GM23248 (cell line): ENCODE data around the gene SOX10. TPM values are rescaled to one million over a fixed set of nuclear protein-coding genes. Genes with fewer than 3 reads are reported as not detected.

Source experiments
- DNase-seq: peaks from one replicate; pipeline ENCODE4 v3.0.0-alpha.2; 2015
- H2AFZ ChIP-seq: fragments of 200-600 bp; sonication (generic); 2 replicates; pipeline ENCODE4 v1.6.1; 2016; ENCODE audit warnings: antibody characterized with exemption
- H3F3A ChIP-seq: fragments of 200-600 bp; sonication (generic); 2 replicates; pipeline ENCODE4 v1.6.1; 2016; ENCODE audit warnings: mild to moderate bottlenecking, antibody characterized with exemption, mixed run types; ENCODE audit not compliant: insufficient read depth
- H3K27ac ChIP-seq: fragments of 200-600 bp; sonication (generic); 2 replicates; pipeline ENCODE4 v1.5.1; 2016; ENCODE audit warnings: mild to moderate bottlenecking
- H3K27me3 ChIP-seq: fragments of 200-600 bp; sonication (generic); replicated peaks from 2 replicates; pipeline ENCODE4 v1.6.1; 2016; ENCODE audit warnings: mild to moderate bottlenecking; ENCODE audit not compliant: insufficient read depth
- H3K36me3 ChIP-seq: fragments of 200-600 bp; sonication (generic); 2 replicates; pipeline ENCODE4 v1.6.1; 2016; ENCODE audit warnings: low read depth, mild to moderate bottlenecking
- H3K4me1 ChIP-seq: fragments of 200-600 bp; sonication (generic); 2 replicates; pipeline ENCODE4 v1.6.1; 2016; ENCODE audit warnings: mild to moderate bottlenecking; ENCODE audit not compliant: insufficient read depth
- H3K4me2 ChIP-seq: fragments of 200-600 bp; sonication (generic); one replicate; pipeline ENCODE4 v1.6.1; 2016; ENCODE audit warnings: mild to moderate bottlenecking; ENCODE audit not compliant: unreplicated experiment
- H3K4me3 ChIP-seq: fragments of 200-600 bp; sonication (generic); 2 replicates; pipeline ENCODE4 v1.5.1; 2016; ENCODE audit warnings: mild to moderate bottlenecking
- H3K79me2 ChIP-seq: fragments of 200-600 bp; sonication (generic); 2 replicates; pipeline ENCODE4 v1.6.1; 2016; ENCODE audit warnings: mild to moderate bottlenecking; ENCODE audit not compliant: insufficient read depth
- H3K9ac ChIP-seq: fragments of 200-600 bp; sonication (generic); 2 replicates; pipeline ENCODE4 v1.6.1; 2016; ENCODE audit warnings: mild to moderate bottlenecking
- H3K9me2 ChIP-seq: fragments of 200-600 bp; sonication (generic); 2 replicates; pipeline ENCODE4 v1.6.1; 2016; ENCODE audit warnings: mixed run types, mild to moderate bottlenecking, moderate library complexity; ENCODE audit not compliant: insufficient read depth
- H3K9me3 ChIP-seq: fragments of 200-600 bp; sonication (generic); one replicate; pipeline ENCODE4 v1.6.1; 2017; ENCODE audit warnings: low read depth
- H4K20me1 ChIP-seq: fragments of 200-600 bp; sonication (generic); 2 replicates; pipeline ENCODE4 v1.6.0; 2016; ENCODE audit not compliant: insufficient read depth
- EZH2 ChIP-seq: fragments of 200-600 bp; sonication (generic); IDR thresholded peaks from 2 replicates; pipeline ENCODE4 v1.6.1; 2018; ENCODE audit warnings: antibody characterized with exemption, mild to moderate bottlenecking; ENCODE audit not compliant: insufficient read depth, poor library complexity, severe bottlenecking
- EZH2phosphoT487 ChIP-seq: fragments of 200-600 bp; sonication (generic); IDR thresholded peaks from 2 replicates; pipeline ENCODE4 v1.6.1; 2018; ENCODE audit warnings: antibody characterized with exemption, moderate library complexity, mild to moderate bottlenecking, low read depth; ENCODE audit not compliant: insufficient read depth
- WGBS, 2 experiments: methylation state at CpG; one replicate each; pipeline ENCODE4 v1.1.6; 2015 to 2017; ENCODE audit warnings: low lambda C conversion rate in 2 of 2, low coverage in 1 of 2; ENCODE audit errors: missing lambda C conversion rate in 2 of 2; 5-methylcytosine and 5-hydroxymethylcytosine counted together
- in situ Hi-C: fragments of 300-500 bp; cut with MboI; formaldehyde crosslinking; loops from 2 replicates; pipeline ENCODE4 v1.15.0; 2020
- microRNA-seq: library from miRNA; unstranded; fragments of <30 nt; microRNA quantifications from one replicate; pipeline ENCODE4, GENCODE V29; 2016; ENCODE audit warnings: borderline number of aligned reads
- polyA plus RNA-seq: library from polyadenylated mRNA; unstranded; fragments of >200 nt; fragmentation: Nextera tagmentation; extraction: Ambion mirVana; gene quantifications from 2 replicates; pipeline ENCODE4 v1.2.1, GENCODE V29; 2016
- total RNA-seq: library from RNA; depleted of rRNA; stranded (reverse); fragments of >200 nt; shearing (Covaris generic); gene quantifications from 2 replicates; pipeline ENCODE4 v1.2.3, GENCODE V29; 2014; rRNA removed

The SOX10 gene
- total and polyA plus RNA-seq, 2 experiments from 2014 or later, result not detected

DNA sequence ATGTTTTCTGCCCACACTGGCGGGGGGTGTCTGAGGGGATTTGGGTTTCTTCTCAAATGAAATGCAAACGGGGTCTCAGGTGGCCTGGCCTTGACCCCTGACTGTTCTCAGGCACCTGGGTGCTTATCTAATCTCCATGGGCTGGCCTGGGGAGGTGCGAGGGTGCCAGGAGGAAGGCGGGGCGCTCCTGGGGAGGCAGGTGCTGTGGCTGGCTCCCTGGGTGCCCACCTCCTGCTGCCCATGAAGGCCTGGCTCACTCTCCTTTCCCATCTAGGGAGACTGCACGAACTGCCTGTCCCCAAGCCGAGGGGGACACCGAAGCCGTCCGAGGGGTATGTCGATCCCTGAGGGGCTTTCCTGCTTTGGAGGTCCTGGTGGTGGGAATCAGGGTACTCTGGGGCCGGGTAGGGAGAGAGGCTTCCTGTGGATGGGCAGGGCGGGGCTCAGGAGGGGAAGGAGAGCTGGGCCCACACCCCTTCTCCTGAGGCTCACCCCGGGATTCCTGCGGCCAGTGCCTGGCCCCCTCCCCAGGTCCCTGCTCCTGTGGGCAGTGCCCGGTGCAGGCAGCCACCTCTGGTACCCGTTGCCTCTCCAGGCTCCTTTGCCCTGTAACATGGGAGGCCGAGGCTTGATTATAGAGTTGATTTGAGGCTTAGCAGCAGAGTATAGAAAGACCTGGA is 59.8 kb downstream of the SOX10 start:
- Histone ChIP-seq H3F3A (no peaks in the 10 kb centered on the region), H3K9me3 (no peaks in the 10 kb centered on the region), H3K79me2 (no peaks in the 10 kb centered on the region), H3K9ac (no peak overlapping the region), H2AFZ (no peak overlapping the region), H3K36me3 (peaks cover 18% of the 10 kb centered on the region), H3K27ac (no peak overlapping the region), H3K4me1 (no peaks in the 10 kb centered on the region), H3K4me3 (no peak overlapping the region), H3K27me3 (no peaks in the 10 kb centered on the region), H4K20me1 (no peaks in the 10 kb centered on the region), H3K9me2 (no peaks in the 10 kb centered on the region), H3K4me2 (no peak overlapping the region)
- no peak for TF ChIP-seq EZH2
- no peak for TF ChIP-seq EZH2phosphoT487
- WGBS, 2 experiments, result 92 to 94% methylated on average over 14 to 18 of the region's 18 CpGs
- in situ Hi-C loops, result no loop called here
- DNase-seq, result no peak

DNA sequence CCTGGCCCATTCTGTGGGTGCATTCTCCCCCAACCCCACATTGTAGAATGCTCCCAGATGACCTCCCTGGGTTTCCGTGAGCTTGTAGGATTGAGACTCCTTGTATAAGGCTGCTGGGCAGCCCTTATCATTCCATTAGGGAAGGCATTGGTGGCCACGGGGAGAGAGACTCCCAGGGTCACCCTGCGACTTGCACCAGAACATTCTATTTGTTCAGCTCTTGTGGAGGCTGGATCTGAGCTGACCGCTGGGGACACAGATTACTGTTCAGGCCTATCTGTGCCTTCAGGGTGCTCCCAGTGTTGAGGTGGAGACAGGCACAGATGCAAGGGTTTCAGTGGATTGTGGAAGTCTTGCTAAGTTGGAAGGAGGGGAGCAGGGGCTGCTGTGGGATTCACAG is 60.4 kb downstream of the SOX10 start:
- 96 to 98% methylated on average over 4 of the region's 4 CpGs for WGBS, 2 experiments
- peaks cover 22% of the 10 kb centered on the region for H3K36me3 ChIP-seq

More for the DNA sequence above, 60.4 kb downstream of the SOX10 start:
- Histone ChIP-seq H4K20me1 (no peaks in the 10 kb centered on the region), H3K27ac (no peak overlapping the region), H3K4me2 (no peak overlapping the region), H3K9ac (no peak overlapping the region), H3K27me3 (no peaks in the 10 kb centered on the region), H3K4me3 (no peak overlapping the region), H3F3A (no peaks in the 10 kb centered on the region), H3K9me3 (no peaks in the 10 kb centered on the region), H3K4me1 (no peaks in the 10 kb centered on the region), H2AFZ (no peak overlapping the region), H3K9me2 (no peaks in the 10 kb centered on the region), H3K79me2 (no peaks in the 10 kb centered on the region)
- TF ChIP-seq EZH2phosphoT487, result no peak
- TF ChIP-seq EZH2, result no peak
- no peak for DNase-seq
- in situ Hi-C loops, result no loop called here

Small RNA genes lying within 50 kb of the gene (microRNA-seq; reads per million reads assigned to microRNA genes)
- gene MIR4534 (not detected), gene MIR6820 (1.5 reads per million)

Other genes with a start within 250 kb of the SOX10 start
- 36.1 and 73.7 TPM in 2 replicates for gene GCAT, start 176.6 kb downstream of the SOX10 start, total RNA-seq
- 31.5 and 35.9 TPM in 2 replicates for gene GCAT, start 176.6 kb downstream of the SOX10 start, polyA plus RNA-seq
- gene GALR3, start 161.2 kb downstream of the SOX10 start, total RNA-seq, result not detected in 2 replicates
- not detected in 2 replicates for gene GALR3, start 161.2 kb downstream of the SOX10 start, polyA plus RNA-seq
- 31.0 and 58.0 TPM in 2 replicates for gene ANKRD54, start 140.2 kb downstream of the SOX10 start, total RNA-seq
- gene ANKRD54, start 140.2 kb downstream of the SOX10 start, polyA plus RNA-seq, result 21.6 and 21.8 TPM in 2 replicates
- gene EIF3L, start 135.1 kb downstream of the SOX10 start, total RNA-seq, result 323 and 346 TPM in 2 replicates
- gene EIF3L, start 135.1 kb downstream of the SOX10 start, polyA plus RNA-seq, result 201 and 206 TPM in 2 replicates
- 41.4 and 46.0 TPM in 2 replicates for gene MICALL1, start 78.3 kb downstream of the SOX10 start, total RNA-seq
- 7.5 and 8.0 TPM in 2 replicates for gene MICALL1, start 78.3 kb downstream of the SOX10 start, polyA plus RNA-seq
- gene C22orf23, start 31.0 kb downstream of the SOX10 start, total RNA-seq, result 0.22 TPM in 1 of 2 replicates, not detected in the other
- gene C22orf23, start 31.0 kb downstream of the SOX10 start, polyA plus RNA-seq, result 0.82 and 1.1 TPM in 2 replicates
- gene POLR2F, start 30.9 kb downstream of the SOX10 start, total RNA-seq, result 15.6 and 71.4 TPM in 2 replicates
- gene POLR2F, start 30.9 kb downstream of the SOX10 start, polyA plus RNA-seq, result 146 and 148 TPM in 2 replicates
- 12.4 and 14.4 TPM in 2 replicates for gene PICK1, start 72.8 kb upstream of the SOX10 start, total RNA-seq
- gene PICK1, start 72.8 kb upstream of the SOX10 start, polyA plus RNA-seq, result 8.1 and 8.4 TPM in 2 replicates
- 0.51 and 1.4 TPM in 2 replicates for gene SLC16A8, start 99.6 kb upstream of the SOX10 start, total RNA-seq
- 0.52 and 1.3 TPM in 2 replicates for gene SLC16A8, start 99.6 kb upstream of the SOX10 start, polyA plus RNA-seq
- gene BAIAP2L2, start 126.1 kb upstream of the SOX10 start, total RNA-seq, result 12.6 and 24.3 TPM in 2 replicates
- gene BAIAP2L2, start 126.1 kb upstream of the SOX10 start, polyA plus RNA-seq, result 13.2 and 13.4 TPM in 2 replicates
- 5.5 and 28.3 TPM in 2 replicates for gene PLA2G6, start 197.3 kb upstream of the SOX10 start, total RNA-seq
- 5.6 and 6.5 TPM in 2 replicates for gene PLA2G6, start 197.3 kb upstream of the SOX10 start, polyA plus RNA-seq
- 68.1 and 73.0 TPM in 2 replicates for gene MAFF, start 217.4 kb upstream of the SOX10 start, total RNA-seq
- 34.6 and 37.1 TPM in 2 replicates for gene MAFF, start 217.4 kb upstream of the SOX10 start, polyA plus RNA-seq